CD4-positive, alpha-beta T cell treated with Interleukin-17A for 4 hours (primary cell): ENCODE data around the gene CLOCK.

Experiments
- DNase-seq: peaks from one replicate; pipeline ENCODE4 v3.0.0-alpha.2; 2020; ENCODE audit warnings: mixed read lengths

CLOCK gene

DNA sequence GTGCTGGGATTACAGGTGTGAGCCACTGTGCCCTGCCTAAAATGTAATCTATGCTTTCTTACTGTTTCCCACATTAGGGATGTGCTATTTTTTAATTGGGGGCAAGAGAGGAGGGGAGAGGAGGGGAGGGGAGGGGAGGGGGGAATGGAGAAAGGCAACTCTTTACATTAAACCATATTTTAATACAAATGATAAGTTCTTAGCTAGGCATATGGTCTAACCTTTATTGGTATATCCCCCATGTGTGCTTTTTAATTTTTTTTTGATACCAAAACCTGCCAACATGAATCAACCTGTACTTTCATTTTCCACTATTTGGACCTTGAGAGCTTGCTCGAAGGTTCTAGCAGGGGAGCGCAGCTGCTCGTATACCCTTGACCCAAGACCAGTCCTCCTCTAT lies 6.4 kb downstream of the CLOCK start:
- DNase-seq, result no peak

GRCh38 chr4:55539658-55540057 lies 7.1 kb downstream of the CLOCK start:
- no peak for DNase-seq

DNA sequence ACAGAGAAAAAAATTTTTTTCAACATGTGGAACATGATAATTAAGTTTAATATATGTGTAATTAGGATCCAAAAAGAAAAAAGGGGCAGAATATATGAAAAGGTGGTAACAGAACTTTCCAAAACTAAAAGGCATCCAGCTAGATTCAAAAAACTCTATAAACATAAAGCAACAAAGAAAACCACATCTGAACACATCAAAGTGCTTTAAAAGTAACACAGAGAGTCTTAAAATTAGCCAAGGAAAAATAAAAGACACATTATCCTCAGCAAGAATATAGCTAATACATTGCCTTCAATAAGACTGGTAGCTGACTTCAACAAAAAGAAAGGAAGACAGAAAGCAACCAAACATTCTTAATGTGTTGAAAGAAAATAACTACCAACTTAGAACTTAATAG lies 8.2 kb downstream of the CLOCK start:
- DNase-seq, result no peak

DNA sequence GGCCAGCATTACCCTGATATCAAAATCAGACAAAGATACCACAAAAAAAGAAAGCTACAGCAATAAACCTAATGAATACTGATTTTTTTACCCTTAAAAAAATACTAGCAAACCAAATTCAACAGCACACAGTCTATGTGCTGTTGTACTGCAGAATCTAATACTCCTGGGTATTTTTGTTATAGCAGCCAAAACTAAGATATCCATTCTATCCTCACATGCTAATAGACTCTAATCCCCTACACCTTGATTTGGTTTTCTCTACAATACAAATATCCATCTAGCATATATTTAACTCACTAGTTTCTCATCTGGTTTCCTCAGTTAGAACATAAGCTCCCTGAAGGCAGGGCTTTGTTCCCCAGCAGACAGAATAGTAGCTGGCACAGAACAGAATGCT lies 12.4 kb downstream of the CLOCK start:
- DNase-seq, result no peak

DNA sequence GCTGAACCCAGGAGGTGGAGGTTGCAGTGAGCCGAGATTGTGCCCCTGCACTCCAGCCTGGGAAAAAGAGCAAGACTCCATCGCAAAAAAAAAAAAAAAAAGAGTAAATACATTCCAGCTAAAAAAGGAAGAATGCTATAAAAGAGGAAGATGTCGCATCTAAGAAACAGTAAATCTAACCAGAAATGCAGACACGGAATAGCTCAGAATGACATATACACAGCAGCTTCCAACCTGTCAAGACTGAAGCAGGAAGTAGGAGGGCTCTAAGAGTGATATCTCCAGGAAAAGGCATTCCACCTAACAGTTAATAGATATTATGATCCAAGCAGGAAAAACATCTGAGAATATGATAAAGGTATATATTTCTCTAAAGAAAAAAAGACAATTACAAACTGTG lies 16.0 kb downstream of the CLOCK start:
- DNase-seq, result no peak

GRCh38 chr4:55530167-55530566 lies 16.5 kb downstream of the CLOCK start:
- no peak for DNase-seq

GRCh38 chr4:55528491-55528890 lies 18.2 kb downstream of the CLOCK start:
- no peak for DNase-seq

- DNase-seq, result no peak
Observed at GRCh38 chr4:55524844-55525571, 21.7 kb downstream of the CLOCK start.

GRCh38 chr4:55518442-55518841 lies 28.3 kb downstream of the CLOCK start:
- no peak for DNase-seq

GRCh38 chr4:55517526-55518229 lies 29.0 kb downstream of the CLOCK start:
- no peak for DNase-seq

DNA sequence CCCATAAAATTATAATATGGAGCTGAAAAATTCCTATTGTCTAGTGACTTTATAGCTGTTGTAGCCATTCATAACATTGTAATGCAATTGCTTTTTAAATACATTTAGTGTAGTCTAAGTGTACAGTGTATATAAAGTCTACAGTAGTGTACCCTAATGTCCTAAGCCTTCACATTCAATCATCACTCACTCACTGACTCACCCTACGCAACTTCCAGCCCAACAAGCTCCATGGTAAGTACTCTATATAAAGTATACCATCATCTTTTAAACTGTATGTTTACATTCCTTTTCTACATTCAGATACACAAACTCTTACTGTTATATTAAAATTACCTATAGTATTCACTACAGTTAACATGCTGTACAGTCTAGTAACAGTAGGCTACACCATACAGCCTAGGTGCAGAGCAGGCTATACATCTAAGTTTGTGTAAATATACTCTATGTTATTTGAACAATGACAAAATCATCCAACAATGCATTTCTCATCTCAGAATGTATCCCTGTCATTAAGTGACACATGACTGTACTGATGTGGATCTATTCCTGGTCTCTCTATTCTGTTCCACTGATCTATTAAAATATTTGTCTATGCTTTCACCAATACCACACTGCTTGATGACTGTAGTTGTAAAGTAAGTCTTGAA lies 33.7 kb downstream of the CLOCK start:
- no peak for DNase-seq

DNA sequence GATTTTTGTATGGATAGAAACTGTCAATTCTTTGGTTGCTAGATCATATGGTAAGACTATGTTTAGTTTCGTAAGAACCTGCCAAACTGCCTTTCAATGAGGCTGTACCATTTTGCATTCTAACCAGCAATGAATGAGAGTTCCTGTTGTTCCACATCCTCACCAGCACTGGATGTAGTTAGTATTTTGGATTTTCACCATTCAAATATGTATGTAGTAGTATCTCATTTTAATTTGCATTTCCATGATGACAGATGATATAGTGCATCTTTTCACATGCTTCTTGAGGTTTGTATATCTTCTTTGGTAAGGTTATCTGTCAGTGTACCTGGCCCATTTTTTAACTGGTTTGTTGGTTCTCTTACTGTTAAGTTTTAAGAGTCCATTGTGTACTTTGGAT lies 34.6 kb downstream of the CLOCK start:
- no peak for DNase-seq

- no peak for DNase-seq
Observed at GRCh38 chr4:55510685-55511084, 36.0 kb downstream of the CLOCK start.

DNA sequence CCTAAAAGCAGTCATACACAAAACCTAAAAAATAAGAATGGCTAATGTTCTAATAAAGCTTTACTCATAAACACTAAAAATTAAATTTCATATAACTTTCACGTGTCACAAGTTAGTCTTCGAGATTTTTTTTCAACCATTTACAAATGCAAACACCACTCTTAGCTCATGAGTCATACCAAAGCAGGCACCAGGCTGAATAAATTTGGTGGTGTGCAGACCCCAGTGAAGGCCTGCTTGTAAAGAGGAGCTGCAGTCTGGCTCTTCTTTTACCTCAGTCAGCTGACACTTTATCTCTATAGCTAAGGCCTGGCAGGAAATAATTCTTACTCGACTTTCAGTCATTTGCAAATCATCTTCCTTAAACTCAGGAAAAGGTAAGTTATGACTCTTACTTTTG lies 37.4 kb downstream of the CLOCK start:
- no peak for DNase-seq

GRCh38 chr4:55507612-55508011 lies 39.1 kb downstream of the CLOCK start:
- no peak for DNase-seq

GRCh38 chr4:55503169-55503568 lies 43.5 kb downstream of the CLOCK start:
- DNase-seq, result no peak

DNA sequence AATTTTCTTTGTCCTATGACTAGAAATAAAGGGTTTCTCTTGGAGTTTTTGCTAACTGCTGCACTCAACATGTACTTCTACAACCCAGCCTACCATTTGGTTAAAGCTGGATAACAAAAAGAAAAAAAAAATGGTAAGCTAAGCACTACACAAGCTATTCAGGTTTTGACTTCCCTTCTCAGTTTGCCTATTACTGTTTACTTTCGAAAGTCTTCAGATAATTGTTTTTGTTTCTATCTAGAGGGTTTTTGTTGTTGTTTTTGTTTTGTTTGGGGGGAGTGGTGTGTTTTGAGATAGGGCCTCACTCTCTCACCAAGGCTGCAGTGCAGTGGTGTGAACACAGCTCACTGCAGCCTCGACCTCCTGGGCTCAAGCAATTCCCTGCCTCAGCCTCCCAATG lies 46.6 kb downstream of the CLOCK start:
- DNase-seq, result no peak

GRCh38 chr4:55499495-55499894 lies 47.2 kb downstream of the CLOCK start:
- DNase-seq, result no peak

- no peak for DNase-seq
Observed at GRCh38 chr4:55498051-55498450, 48.7 kb downstream of the CLOCK start.

GRCh38 chr4:55491486-55491885 lies 55.2 kb downstream of the CLOCK start:
- DNase-seq, result no peak

DNA sequence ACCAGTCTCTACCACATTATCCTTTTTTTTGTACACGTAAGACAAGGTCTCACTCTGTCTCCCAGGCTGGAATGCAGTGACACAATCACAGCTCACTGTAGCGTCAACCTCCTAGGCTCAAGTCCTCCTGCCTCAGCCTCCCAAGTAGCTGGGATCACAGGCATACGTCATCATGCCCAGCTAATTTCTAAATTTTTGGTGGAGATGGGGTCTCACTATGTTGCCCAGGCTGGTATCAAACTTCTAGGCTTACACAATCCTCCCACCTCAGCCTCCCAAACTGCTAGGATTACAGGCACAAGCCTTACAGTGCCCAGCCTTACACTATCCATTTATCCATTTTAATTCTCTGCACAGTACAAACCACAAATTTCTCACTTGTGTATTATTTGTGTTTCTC lies 58.0 kb downstream of the CLOCK start:
- DNase-seq, result no peak

DNA sequence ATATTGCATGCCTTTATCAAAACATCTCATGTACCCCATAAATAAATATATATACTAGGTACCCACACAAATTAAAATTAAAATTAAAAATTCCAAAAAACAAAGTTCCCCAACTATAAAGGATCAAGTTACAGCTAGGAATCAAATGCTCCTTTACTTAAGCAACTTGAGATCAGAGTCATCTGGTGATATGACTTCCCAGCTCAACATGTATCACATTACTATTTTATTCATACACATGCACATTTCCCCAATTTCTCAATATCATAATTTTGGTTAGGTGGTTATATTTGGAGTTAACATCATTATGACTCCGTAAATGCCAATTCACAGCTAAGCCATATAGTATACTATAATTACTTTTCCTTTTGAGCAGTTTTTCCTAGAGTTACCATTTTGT lies 60.9 kb downstream of the CLOCK start:
- DNase-seq, result no peak

DNA sequence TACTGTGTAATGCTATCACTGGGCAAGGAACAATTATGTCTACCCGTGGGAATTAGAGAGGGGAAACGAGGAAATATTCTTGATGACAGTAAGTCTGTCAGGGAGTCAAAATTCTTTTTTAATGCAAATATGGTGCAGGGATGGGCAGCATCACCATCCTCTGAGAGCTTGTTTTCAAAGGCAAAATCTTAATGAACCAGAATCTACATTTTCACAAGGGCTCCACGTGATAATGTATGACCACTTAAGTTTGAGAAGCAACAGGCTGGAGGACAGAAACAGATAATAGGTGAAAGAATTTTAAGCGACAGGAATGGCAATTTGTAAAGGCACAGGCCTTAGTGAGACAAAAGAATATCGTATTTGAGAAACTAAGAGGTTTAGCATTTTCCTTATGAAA lies 63.4 kb downstream of the CLOCK start:
- DNase-seq, result no peak
